SW 1271 (cell line): Measurements from ENCODE around the gene CCM2.
"Not testable (repeated sequence)": the region's sequence is repeated elsewhere in the genome, so short reads cannot be mapped to it uniquely, and the experiment has no call there.

Experiments
- DNase-seq, 2 experiments: peaks; one replicate each; lab custom pipeline; 2025; lab: John Stamatoyannopoulos, UW

CCM2 gene

GRCh38 chr7:45102785-45103712, 103.0 kb downstream of the CCM2 start:
- no peak for DNase-seq

- DNase-seq = no peak
Observed at GRCh38 chr7:45103958-45104843, 104.2 kb downstream of the CCM2 start.

- DNase-seq = no peak
Observed at GRCh38 chr7:45104844-45105587, 105.0 kb downstream of the CCM2 start.

GRCh38 chr7:45105588-45106188, 105.7 kb downstream of the CCM2 start:
- no peak for DNase-seq

- DNase-seq = no peak
Observed at GRCh38 chr7:45106820-45107219, 106.8 kb downstream of the CCM2 start.

- DNase-seq = no peak
Observed at GRCh38 chr7:45107356-45107755, 107.4 kb downstream of the CCM2 start.

GRCh38 chr7:45108863-45109262, 108.9 kb downstream of the CCM2 start:
- no peak for DNase-seq

- DNase-seq = peak; percentile 90 to 94
Observed at GRCh38 chr7:45111298-45112223, 111.6 kb downstream of the CCM2 start, which contains the start of gene TBRG4. TSS of gene TBRG4 (minus strand) at chr7:45111697. CDS start at chr7:45109237, 2,460 bp downstream.

- DNase-seq = no peak
Observed at GRCh38 chr7:45112648-45113047, 112.6 kb downstream of the CCM2 start.

GRCh38 chr7:45114257-45114656, 114.3 kb downstream of the CCM2 start:
- DNase-seq = not testable (repeated sequence)

GRCh38 chr7:45114926-45115325, 114.9 kb downstream of the CCM2 start:
- DNase-seq = no peak

- DNase-seq = no peak
Observed at GRCh38 chr7:45116048-45116447, 116.0 kb downstream of the CCM2 start.

GRCh38 chr7:45117582-45117981, 117.6 kb downstream of the CCM2 start:
- DNase-seq = no peak

- DNase-seq = no peak
Observed at GRCh38 chr7:45118292-45118691, 118.3 kb downstream of the CCM2 start.

GRCh38 chr7:45118889-45119331, 118.9 kb downstream of the CCM2 start:
- no peak for DNase-seq

GRCh38 chr7:45119550-45119949, 119.5 kb downstream of the CCM2 start:
- DNase-seq = no peak

- DNase-seq = no peak
Observed at GRCh38 chr7:45122975-45123860, 123.2 kb downstream of the CCM2 start.

- DNase-seq = no peak
Observed at GRCh38 chr7:45123913-45124710, 124.1 kb downstream of the CCM2 start.
